ENCODE measurements around the gene ITPR2.
"Not testable (repeated sequence)": the region's sequence is repeated elsewhere in the genome, so short reads cannot be mapped to it uniquely, and the experiment has no call there.

ITPR2 gene

DNA sequence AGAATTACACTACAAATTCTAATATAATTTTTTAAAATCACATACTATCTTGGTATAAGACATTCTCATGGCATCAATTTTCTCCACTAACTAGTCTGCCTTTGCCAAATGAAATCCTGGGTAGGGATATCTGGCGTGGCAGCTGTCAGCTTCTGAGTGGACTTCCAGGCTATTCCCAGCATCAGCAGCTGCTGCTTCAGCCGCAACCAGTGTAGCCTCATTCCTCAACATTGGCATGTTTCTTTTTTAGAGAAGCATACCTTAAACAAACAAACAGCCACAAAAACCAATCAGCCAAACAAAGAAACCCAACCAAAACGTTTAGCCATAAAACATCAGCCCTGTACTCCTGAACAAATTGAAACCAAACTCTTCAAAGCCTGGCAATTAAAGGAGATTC lies 401.8 kb downstream of the ITPR2 start:
- DNase-seq: no peak

DNA sequence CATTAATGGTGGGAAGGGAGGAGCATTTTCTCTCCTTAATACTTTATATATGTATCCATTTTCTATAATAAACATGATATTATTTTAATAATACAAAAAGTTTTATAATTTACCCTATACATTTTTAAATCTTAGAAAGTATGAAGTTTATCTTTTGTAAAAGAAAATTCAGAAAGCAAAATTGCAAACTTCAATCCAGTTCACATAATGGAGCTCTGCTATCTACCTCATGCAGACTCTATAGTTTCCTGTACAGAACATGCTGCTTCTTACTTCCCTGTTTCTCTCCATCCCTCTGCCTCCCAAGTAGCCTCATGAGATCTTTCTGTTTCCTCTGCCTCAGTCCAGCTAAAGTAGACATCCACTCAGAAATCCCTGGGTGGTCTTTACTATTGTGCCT lies 402.4 kb downstream of the ITPR2 start:
- not testable (repeated sequence) for DNase-seq

DNA sequence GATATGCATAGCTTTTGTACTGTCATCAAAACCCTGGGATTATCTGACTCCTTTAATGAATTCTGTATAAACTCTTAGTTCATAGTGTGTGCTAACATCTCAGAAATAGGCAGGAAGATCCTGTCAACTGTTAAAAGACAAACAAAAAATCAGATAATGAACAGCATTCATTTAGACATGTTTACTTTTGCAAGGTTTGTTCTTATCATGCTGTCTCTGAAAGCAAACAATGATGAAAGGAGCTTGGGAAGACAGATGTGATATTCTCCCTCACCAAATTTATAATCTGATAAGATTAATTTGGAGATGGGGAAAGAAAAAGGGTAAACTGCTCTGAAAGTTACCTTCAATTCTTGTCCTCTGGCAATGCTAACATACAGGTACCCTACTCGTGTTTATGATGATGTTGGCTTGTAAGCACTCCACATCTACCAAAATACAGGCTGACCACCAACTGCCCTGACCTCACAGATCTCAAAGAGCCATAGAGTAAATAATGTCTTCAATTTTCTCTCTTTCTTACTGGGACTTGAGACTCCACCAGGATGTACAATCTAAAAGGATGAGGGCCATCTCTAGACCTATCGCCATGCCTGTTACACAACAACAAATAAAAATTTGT lies 403.8 kb downstream of the ITPR2 start:
- no peak for DNase-seq

DNA sequence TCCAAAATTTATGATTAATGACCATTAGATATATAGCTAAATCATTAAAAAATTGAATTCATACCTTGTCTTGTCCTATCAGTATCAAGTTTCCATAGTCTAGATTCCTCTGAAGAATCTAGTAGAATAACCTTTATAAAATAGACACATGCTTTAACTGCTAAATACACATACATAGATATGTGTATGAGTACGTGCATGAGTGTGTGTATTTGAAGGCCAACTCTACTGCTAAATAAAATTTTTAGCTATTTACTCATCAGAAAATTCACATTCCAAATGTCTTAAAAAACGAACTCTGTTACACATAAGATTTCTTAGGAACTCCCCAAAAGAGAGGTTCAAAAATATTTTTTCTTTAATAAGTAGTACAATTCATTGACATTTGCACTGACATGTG lies 404.6 kb downstream of the ITPR2 start:
- no peak for DNase-seq

DNA sequence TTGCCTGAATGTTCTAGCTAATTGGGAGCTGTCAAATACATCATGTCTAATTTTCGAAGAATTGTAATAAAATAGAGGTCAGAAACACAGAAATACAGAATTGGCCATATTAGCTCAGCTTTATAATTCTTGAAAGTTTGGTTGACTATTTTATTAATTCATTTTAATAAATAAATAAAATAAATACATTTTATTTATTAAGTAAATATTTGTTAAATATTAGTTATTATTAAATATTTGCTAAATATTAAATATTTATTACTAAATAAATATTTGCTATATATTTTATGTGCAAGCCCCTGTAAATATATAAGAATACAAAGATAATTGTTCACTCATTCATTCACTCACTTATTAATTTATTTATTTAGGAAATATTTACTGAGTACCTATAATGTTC lies 406.3 kb downstream of the ITPR2 start:
- DNase-seq: no peak

DNA sequence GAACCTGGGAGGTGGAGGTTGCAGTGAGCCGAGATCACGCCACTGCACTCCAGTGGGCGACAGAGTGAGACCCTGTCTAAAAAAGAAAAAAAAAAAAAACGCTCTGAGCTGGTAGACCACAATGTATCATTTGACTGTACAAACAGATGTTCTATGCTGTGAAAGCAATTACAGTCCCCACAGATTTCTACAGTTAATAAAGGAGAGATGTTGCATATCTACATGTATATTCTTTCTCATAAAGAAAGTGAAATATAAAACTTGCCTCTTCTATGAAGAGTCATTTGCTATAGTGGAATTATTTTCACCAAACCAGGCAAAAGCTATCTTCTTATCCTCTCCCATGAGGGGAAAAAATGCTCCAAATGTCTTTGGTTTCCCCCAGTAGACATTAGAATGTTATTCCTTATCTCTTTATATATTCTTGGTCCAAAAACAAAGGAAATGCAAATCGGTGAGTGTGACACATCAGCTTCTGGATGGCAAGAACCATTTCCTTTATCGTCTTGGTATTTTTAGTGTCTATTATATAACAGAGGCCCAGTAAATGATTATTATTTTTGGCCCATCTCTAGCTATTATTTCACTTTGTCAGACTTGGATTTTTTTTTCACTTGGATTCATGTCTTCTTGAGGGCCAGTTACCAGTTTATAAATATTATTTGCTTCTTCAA lies 407.3 kb downstream of the ITPR2 start:
- DNase-seq: no peak

DNA sequence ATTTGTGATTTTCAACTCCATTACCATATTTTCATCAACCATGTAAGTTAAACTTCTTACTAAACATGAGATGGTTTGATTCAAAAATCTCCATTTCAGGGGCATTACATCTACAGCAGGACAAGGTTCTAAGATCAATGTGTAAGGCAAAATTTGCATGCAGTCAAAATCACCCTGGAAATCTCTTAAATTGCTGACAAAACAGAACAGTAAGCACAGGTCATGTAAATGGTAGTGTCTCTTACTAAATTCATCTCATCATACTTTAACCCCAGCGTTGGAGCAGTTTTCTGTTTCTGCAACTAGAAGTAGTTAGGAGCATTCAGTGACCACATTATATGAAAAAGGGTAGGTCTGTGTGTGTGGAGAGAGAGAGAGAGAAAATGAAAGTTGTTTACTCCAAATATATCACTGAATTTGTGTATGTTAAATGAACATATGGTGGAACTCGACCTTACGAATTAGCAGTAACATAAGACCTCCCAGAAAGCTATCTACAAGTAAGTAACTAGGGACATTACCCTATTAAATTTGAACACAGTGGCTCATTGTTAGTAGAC lies 410.1 kb downstream of the ITPR2 start:
- DNase-seq: no peak

DNA sequence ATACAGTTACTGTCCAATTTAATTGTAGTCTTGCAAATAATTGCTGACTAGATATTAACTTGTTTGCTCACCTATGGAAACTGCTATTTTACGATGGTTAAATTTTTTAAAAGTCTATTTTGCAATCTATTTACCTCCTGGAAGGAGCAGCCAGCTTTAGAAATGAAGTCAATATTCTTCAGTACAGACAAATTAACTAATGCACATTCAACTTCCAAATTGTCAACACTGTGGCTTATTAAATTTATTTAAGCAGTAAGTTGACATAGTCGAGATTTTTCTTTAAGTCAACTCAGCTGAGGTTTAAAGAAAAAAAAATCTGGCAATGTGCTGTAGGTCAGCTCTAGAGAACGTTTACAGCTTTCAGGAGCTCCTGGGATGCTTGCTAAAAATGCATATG lies 416.4 kb downstream of the ITPR2 start:
- no peak for DNase-seq

DNA sequence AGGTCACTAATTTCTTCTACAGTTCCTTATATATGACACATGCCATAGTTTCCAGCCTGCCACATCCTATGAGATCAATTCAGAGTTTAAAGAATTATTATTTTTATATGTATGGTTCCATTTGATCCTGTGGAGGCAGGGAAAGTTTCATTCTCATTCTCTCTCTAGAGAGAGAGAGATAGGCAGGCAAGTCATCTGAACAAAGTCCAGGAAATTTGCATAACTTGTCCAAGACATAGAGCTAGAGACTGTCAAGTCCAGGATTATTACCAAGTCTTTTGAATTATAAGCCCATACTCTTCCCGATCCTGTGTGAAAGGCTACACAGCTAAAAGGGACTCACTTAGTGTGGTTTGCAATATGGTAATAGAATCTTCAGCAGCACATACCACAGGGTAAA lies 422.3 kb downstream of the ITPR2 start:
- DNase-seq: no peak

DNA sequence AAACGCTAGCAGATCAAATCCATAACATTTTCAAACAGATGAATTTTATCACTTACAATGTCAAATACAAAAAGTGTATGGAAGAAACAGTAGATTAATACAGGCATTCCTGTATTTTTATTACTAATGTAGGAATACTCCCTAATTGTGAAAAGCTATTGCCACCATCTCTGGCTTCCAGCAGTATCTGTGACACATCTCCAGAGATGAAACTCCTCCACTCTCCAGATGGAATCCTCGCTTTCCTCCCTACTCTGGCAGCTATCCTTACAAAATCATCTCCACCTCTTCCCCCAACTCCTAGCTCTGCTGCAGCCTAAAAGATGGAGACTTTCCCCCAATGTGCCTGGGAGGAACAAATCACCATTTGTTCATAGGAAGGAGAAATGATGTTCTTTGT lies 426.2 kb downstream of the ITPR2 start:
- DNase-seq: no peak

DNA sequence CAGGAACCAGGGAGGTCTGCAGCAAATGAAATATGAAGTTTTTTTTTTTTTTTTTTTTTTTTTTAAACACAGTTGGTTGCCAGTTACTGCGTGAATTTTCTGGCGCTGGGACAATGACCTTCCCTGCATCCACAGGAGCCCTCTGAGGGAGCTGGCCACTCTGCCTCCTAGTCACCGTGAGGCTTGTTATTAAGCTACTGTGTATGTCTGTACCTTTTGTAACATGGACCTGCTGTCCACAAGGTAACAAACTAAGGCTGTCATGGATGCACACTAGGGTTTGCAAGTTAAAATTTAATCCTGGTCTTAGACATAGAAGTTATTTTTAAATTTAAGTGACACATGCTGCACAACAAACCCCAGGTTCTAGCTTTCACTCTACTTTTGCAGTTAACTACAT lies 426.6 kb downstream of the ITPR2 start:
- DNase-seq: no peak

DNA sequence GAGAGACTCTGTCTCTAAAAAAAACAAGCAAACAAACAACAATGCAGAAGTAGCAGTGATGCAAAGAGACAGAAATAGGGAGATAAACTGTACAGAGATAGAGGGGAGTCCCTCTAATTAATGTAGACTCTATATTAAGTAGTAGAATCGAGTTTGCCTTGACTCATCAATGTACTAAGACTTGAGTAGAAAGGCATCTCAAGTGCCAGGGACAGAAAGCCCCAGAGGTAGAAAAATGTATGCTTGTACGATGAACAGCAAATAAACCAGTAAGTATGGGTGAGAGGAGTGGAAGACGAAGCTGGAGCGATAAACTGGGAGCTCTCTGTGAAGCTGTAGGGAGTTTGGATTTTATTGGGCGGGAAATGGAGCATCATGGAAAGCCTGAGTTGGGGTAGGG lies 429.4 kb downstream of the ITPR2 start:
- no peak for DNase-seq

DNA sequence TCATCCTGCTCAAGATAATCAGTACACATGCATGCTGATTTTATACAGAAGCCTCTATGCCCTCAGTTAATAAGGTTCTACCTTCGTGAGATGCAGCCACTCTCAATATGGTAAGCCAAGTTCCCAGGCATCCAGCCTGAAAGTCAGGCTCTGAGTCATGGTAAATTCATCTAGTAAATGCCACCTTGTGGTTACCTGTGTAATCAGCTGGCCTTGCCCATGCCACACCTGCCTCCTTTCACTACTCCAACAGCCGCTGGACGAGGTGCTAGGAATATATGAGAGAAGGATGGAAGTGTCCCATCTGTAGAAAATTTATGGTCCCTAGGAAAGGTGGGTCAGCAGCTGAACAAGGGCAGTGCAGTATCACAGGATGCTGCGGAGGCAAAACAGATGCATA lies 430.3 kb downstream of the ITPR2 start:
- no peak for DNase-seq

DNA sequence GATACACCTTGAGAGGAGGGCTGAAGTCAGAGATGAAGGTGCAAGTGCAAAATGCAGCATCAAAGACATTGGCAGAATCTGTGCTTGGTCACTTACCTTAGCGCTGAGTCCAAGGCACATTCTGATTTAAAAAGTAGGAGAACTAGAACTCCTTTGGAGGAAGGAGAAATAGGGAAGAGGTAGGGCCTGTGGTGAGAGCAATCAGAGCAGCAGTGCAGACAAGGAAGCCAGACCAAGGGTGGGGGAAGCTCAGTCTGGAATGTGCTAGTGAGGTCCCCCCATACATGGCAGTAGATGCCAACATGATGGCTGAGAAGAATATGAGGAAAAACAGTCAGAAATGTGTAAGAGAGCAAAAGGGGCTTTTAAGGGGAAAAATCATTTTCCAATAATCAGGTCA lies 431.1 kb downstream of the ITPR2 start:
- no peak for DNase-seq

DNA sequence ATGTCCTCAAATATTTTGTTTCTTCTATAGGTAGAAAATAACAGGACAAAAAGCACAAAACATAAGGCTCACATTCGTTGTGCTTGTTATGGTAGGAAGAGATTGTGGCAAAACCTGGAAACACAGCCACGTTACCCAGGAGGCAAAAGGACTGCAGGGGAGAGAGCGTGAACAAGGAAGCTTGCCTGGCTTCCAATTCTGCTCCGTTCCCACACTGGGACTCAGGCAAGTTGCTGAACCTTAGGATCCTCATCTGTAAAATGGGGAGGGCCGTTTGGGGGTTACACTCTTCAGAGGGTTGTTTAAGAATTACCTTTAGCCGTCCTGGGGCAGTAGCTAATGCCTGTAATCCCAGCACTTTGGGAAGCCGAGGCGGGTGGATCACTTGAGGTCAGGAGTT lies 432.4 kb downstream of the ITPR2 start:
- no peak for DNase-seq

DNA sequence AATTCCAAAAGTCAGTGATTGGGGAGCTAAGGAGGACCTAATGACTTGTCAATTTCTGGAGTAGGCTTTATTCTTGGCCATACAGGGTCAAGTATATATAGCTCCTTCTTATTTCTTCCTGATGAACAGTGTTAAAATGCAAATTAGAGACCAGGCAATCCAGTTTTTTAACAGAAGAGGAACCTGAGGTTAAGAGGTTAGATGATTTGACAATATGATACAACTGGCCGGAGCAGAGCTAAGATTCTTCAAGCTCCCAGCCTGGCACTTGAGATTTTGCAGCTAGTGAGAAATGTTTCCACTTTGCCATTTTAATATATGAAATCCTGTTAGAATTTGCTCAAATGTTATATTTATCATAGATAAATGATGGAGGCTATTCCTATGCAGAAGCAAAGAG lies 433.6 kb downstream of the ITPR2 start:
- no peak for DNase-seq

DNA sequence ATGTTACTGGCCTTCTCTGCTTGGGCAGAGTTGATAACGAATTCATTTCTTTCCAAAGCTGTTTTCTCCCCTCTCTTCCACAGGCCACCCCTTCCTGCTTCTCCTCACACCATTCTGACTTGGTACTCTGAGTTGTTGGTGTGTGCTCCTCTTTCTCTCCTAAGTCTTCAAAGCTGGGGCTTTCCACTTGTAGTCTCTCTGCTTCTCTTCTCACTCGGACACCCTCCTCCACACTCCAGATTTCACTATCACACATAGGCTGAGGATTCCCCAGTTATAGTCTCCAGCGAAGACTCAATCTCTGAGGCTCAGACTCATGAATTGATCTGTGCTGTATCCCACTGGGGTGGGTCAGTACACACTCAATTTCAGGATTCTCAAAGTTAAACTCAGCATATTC lies 436.6 kb downstream of the ITPR2 start:
- no peak for DNase-seq

DNA sequence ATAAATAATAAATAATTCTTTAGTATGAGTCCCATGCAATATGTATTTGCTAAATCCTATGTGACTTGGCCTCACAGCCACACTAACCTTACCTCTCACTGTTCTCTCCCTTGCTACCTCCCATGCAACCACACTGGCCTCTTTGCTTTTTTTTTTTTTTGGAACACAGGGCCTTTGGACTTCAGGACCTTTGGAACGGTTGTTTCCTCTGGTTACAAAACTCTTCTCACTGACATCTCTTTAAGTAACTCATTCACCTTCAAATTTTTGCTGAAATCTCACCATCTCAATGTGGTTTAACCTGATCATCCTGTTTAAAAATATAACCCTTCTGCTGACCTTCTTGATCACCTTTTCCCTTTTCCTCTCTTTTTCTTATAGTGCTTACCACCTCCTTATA lies 443.7 kb downstream of the ITPR2 start:
- DNase-seq: no peak

DNA sequence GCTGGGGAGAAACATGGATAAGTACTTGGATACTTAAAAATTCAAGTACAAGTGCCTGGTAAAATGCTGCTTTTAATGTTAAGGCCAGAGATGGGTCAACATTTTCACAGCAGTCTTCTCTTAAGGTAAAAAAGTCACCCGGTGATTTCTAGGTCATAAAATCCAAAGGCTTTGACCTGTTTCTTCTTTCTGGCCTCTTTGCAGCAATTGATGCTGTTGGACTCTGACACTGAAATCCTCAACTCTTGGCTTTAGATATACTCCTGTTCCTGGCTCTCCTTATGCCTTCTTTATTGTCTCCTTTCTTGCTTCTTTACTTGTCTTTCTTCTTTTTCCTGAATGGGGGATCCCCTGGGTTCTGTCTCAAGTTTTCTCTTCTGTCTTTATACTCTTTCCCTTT lies 448.5 kb downstream of the ITPR2 start:
- DNase-seq: no peak

DNA sequence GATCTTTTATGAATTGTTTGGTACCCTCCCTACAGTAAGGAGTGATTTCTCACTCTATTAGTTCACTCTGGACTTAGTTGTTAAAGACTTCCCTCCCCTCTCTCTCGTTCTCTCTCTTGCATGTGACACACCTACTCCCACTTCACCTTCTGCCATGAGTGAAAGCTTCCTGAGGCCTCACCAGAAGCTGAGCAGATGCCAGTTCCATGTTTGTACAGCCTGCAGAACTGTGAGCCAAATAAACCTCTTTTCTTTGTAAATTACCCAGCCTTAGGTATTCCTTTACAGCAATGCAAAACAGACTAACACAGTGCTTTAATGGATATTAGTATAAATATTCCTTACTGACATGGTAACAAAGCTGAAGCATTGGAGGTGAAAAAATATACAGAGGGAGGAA lies 450.0 kb downstream of the ITPR2 start:
- no peak for DNase-seq

DNA sequence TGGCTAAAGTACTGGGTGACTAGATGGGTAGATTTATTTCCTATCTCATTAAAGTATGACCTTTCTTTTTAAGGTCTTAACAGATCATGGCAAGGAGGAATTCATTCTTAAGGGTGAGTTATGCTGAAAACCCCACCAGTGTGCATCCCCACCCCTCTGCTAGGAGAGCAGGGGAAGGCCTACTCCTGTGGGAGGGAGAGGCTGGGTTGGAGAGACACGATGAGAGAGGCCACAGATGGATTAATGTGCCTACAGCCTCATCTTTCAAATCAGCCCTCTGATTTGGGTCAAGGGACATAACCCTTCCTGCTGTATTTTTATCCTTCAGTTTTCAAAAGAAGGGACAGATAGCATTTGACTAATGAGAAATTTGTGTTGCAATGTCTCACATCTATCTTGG lies 452.1 kb downstream of the ITPR2 start:
- DNase-seq: no peak

DNA sequence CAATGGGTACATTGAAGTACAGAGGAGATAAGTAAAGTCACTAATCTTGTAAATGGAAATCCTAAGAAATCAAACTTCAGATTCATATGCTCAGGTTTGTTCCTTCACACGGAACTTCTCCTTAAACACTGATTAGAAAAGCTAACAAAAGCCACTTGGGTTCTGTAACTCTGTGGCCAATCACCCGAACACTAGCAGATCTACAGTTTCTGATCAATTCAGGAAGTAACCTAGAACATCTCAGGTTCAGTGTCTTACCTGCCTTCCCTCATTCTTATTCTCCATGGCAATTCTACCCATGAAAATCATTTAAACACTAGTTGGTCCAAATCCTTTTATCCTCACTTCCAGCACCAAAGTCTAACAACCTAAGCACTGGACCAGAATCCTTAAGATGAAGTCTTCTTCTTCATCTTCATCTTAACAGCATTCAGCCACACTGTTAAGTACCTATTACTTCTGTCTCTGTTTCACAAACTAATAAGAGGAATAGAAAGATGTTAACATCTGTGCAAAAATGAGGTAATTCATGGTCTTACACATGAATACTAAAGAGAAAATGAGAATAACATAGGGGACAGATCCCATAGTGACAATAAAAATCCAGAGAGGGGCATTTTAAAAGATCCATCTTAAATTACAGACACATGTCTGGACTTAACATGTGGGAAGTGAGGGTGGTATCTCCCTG lies 453.1 kb downstream of the ITPR2 start:
- no peak for DNase-seq

DNA sequence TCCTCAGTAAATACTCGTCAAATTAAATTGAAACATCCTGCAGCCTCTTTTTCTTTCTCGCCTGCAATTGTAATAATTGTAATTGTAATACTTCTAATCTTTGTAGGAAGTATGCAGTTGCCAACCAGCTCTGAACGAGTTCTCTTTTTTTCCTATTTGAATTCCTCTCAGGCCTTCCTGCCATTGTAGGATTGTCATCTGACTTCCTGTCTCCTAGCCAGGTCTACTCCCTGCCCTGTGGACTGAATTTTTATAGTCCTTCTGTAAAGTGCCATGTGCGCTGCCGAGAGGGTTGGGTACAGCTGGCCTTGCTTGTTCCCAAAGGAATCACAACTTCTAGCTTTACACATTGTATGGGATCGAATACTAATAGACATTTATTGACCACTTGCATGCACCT lies 454.3 kb downstream of the ITPR2 start:
- no peak for DNase-seq

DNA sequence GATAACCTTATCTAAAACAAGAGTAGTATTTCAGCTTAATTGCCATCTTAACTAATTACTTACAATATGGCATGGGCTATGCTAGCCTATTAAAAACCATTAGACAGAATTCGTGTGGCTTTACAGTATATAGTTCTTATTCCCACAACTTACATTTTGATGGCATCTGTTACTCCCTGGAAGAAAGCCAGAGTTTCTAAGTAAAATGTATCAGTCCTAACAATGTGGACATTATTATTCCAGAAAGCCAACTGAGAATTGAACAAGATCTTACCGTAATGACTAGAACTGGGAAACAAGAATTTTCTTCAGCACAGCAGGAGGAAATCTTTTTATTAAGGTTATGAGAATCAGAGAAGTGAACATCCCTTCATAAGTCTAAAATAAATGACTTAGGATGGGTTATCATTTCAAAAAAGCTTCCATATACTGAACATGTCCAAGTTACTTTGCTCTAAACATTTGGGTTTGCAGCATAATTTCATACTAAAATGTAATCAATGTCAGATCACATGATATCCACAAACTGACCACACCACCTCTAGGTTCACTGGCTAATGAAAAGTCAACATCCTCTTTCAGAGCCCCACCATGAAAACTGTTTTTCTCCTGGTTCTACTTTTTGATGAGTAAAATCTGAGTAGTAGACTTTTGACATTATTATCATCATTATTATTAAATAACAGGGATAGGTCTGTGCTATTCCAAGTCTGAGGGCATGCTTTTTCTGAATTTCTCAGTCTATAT lies 457.9 kb downstream of the ITPR2 start:
- no peak for DNase-seq

Measured in NCI-H2227 treated with DMSO at 0.1 percent for 48 hours (cell line).